Measurements from ENCODE around the gene NRDE2. TPM values are rescaled to one million over a fixed set of nuclear protein-coding genes. Genes with fewer than 3 reads are reported as not detected.

Gene NRDE2
- total RNA-seq (2014; rRNA removed; shearing (Covaris generic)) = 3.6 and 3.8 TPM in 2 replicates

- peak; percentile 77 for DNase-seq (ENCODE audit: low spot score)
These were observed at the start of gene NRDE2 for GRCh38 chr14:90331497-90332270. Gene NRDE2 (minus strand): TSS chr14:90331941. CDS start chr14:90331904, 37 bp downstream.

- DNase-seq (ENCODE audit: low spot score) = no peak
These were observed 49.5 kb upstream of the NRDE2 start for GRCh38 chr14:90381011-90381786.

DNA sequence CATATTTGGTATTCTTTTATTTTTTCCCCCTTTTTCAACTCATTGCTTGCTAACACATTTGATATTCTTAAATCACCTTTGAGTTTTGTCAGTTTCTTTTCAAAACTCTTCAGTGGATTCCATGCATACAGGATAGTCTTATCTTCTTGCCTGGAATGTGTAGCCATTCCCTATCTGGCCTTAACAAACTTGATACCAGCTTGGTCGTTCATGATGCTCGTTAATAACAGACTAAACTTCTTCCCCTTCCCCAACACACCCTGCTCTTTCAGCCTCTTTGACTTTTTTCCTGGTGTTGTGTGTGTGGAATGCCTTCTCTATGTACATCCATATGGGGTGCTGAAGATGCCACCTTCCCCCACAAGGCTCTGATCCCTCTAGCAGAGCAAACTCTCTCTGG is 47.4 kb upstream of the NRDE2 start:
- no peak for DNase-seq (ENCODE audit: low spot score)

GRCh38 chr14:90378249-90378648 is 46.5 kb upstream of the NRDE2 start:
- DNase-seq (ENCODE audit: low spot score) = no peak

- DNase-seq (ENCODE audit: low spot score) = no peak
These were observed 44.2 kb upstream of the NRDE2 start for GRCh38 chr14:90375934-90376333.

DNA sequence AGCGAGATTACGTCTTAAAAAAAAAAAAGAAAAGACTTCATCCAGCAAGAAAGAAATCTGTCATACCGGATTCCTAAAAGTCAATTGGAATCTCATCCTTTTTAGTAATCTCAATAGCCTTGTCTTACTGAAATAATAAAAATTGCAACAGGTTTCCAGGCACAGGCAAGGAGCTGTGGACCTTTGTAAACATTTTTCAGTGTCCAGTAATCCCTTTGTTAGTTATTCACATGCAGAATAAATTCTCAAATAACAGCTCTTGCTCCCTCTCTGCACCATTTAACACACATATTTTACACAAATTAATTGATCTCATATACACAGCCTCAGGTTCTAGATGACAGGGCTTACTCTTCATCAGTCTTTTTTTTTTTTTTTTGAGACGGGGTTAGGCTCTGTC is 43.1 kb upstream of the NRDE2 start:
- no peak for DNase-seq (ENCODE audit: low spot score)

- no peak for DNase-seq (ENCODE audit: low spot score)
These were observed 42.1 kb upstream of the NRDE2 start for GRCh38 chr14:90373887-90374286.

GRCh38 chr14:90368946-90369721 is 37.4 kb upstream of the NRDE2 start:
- no peak for DNase-seq (ENCODE audit: low spot score)

DNA sequence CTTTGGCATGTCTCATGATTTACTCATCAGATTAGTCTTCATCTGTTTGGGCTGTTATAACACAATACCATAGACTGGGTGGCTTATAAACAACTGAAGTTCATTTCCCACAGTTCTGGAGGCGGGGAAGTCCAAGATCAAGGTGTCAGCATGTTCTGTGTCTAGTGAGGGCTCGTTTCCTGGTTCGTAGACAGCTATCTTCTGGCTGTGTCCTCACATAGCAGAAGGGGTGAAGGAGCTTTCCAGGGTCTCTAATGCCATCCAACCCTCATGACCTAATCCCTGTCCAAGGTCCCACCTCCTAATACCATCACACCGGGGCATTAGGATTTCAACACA is 30.8 kb upstream of the NRDE2 start:
- DNase-seq (ENCODE audit: low spot score) = no peak

DNA sequence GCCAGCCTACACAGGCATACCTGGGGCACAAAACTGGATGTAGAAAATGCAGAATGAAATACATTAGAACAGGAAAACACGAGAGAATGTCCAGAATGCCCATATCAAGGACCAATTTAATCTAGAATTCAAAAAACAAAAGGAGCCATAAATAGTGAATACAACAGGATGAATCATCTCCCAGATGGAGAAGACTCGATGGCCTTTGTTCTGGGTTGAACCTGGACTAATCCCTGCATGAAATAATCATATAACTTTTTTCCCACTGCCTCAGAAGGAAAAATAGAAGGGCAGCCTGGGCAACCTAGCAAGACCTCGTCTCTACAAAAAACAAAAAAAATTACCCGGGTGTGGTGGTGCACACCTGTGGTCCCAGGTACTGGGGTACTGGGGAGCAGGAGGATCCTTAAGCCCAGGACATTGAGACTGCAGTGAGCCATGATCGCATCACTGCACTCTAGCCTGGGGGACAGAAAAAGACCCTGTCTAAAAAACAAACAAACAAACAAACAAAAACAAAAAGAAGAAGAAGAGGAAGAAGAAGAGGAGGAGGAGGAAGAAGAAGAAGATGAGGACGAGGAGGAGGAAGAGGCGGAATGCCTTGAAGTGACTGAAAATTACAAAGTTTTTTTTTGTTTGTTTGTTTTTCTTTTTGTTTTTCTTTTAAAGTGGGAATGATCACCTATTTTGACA is 30.3 kb upstream of the NRDE2 start:
- no peak for DNase-seq (ENCODE audit: low spot score)

GRCh38 chr14:90358359-90358758 is 26.6 kb upstream of the NRDE2 start:
- DNase-seq (ENCODE audit: low spot score) = no peak

DNA sequence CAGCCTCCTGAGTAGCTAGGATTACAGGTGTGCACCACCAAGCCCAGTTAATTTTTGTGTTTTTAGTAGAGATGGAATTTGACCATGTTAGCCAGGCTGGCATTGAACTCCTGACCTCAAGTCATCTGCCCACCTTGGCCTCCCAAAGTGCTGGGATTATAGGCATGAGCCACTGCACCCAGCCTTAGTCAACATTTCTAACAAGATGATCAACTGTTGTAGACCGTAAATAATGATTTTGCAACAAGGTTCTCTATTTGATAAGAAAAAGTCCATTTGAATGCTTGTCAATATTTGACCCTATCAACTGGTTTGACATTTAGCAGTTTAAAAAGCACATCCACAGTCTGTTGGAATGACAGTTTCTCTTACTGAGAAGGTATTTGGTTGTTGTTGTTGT is 25.2 kb upstream of the NRDE2 start:
- DNase-seq (ENCODE audit: low spot score) = no peak

DNA sequence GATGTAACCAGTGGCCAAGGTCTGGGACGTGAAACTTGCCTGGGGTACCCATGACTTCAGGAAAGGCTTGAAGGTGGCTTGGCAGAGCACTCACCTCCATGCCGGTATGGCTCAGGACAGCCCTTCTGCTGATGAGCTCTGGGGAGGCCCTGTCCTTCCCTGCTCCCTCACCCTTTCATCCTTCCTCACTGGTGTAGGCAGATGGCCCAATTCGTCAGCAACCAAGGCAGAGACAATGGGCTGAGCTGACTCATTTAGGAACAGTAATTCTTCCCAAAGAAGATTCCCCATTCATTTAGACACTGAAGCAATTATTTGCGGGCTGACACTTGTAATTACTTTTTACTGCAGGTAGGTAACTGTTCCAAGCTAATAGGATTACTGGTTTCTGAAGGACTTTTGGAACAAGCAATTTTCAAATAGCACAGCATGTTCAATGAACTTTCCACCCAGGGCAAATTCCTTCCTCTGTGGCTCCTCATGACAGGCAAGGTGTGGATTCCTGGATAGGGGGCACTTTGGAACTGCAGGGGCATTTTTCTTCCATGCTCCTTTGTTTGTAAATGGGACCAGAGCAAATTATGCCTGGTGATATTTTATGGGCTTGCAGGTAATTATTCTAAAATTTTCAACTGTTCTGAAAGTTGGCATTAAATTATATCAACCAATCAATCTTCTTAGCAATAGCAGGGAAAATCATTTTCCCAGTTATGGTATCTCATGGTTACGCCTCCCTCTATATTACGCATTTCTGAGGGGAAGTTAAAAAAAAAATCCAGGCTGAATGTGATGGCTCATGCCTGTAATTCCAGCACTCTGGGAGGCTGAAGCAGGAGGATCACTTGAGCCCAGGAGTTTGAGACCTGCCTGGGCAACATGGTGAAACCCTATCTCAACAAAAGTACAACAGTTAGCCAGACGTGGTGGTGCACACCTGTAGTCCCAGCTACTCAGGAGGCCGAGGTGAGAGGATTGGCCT is 24.1 kb upstream of the NRDE2 start:
- DNase-seq (ENCODE audit: low spot score) = no peak

DNA sequence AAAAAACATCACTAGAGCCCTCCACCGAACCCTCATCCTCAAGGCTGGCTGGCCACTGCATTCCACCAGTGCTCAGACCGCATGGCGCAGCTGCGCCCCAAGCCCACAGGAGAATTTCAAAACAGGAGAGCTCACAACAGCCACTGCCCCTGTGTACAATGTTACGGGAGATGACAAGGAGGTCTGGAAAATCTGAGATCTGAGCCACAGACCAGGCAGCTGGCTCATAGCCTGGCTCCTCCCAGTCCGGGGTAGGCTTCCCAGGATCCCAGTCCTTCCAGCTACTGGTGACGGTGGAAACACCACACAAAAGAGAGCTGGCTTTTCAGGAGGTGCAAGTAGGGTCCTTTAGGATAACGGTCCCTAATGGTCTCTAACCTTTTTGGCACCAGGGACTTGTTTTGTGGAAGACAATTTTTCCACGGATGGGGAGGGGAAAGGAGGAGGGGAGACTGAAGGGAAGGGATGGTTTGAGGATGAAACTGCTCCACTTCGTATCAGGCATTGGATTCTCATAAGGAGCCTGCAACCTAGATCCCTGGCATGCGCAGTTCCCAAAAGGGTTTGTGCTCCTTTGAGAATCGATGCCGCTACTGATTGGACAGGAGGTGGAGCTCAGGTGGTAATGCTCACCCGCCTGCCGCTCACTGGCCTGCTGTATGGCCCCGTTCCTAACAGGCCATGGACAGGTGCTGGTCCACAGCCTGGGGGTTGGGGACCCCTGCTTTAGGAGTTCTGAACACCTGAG is 23.0 kb upstream of the NRDE2 start:
- no peak for DNase-seq (ENCODE audit: low spot score)

DNA sequence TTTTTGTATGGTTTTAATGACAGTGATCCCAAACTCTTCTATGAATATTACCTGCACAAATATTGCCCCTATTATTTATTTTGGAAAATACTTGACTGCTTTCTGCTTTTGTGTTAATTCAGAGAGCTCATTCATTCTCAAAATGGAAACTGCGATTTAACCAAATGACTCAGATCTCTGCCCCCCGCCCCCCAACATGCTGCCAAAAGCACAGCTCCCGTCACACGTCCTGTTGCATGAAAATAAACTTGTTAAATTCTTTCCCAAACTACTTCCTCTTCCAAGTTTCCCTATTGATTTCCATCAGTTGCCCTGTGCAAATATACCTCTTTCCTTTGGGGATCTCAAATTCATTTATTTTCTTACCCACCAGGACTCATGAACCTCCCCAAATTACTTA is 18.0 kb upstream of the NRDE2 start:
- DNase-seq (ENCODE audit: low spot score) = no peak

DNA sequence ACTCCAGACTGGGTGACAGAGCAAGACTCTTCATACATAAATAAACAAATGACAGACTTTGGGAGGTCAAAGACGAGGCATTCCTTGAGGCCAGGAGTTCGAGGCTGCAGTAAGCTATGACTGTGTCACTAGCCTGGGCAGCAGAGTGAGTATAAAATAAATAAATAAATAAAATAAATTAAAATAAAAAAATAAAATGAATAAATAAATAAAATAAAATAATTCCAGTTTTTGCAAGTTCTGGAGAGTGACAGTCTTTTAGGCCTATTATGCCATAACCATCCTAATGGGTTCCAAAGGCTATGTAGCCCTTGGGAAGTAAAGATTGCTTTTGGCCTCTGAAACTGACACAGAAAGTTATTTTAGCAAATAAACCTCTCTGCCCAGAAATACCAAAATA is 16.5 kb upstream of the NRDE2 start:
- DNase-seq (ENCODE audit: low spot score) = no peak

DNA sequence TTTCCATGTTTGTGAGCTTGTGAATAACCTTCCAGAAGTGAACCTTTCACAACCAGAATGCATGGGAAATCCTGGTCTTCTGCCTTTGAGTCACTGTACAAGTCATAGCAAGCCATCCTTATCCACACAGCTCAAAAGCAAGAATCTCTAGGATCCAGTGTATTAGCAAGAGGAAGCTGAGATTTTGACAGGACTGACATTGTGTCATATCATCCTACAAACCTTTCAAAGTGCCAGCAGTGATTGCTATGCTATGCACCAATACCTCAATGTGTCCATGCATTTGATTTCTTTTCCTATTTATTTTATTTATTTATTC is 13.5 kb upstream of the NRDE2 start:
- DNase-seq (ENCODE audit: low spot score) = no peak

DNA sequence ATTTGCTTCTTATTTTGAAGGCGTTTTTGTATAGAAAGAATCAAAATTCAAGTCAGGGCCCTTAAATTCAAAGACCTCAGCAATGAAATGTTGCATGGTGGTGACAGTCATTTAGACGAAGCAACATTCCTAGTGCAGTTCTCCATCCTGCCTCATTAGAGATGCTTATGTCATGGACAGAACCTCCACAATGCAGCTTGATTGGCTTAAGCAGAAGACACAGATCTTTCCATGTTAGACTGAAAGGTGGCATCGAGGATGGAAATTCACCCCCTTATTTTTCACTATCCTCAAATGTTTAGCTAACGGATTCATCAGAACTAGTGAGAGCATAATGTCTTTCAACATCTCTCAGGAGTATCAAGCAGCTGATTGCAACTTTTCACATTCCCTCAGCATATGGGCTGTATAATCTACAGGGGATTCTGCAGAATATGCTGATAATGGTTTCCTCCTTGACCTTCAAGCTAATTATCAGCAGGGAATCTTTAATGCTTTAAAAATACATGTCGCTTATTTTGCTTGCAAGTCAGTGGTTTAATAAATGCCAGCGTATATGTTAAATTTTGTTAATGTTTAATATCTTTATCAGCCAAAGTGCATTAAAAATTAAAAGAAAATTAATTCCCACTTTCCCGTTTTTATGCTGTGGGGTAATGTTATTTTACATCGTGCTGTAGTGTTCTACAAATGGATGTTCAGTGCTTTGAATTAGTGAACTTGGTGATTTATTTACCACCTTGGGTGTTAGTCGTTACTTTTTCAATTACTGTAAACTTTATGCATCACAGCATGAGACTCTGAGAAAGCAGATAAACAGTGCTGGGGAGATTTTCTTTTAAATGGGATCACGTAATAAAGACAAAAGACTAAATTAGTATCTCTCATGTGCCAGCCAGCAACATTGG is 12.8 kb upstream of the NRDE2 start:
- no peak for DNase-seq (ENCODE audit: low spot score)

DNA sequence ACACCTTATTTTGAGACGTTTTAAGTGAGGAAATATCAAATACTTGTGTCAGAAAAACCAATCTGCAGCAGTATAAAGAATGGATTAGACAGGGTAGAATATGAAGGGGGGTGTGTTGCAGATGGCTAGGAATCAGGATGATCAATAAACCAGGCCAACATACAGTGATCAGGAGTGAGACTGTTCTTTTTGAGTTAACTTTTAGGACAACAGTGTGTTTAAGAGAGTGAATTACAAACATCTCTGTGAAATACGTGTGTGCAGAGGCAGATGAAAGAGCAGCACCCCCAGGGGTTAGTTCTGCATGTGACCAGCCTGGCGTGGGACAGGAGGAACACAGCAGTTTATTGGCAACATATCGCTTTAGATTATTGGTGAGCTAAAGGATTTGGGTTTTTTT is 10.6 kb upstream of the NRDE2 start:
- no peak for DNase-seq (ENCODE audit: low spot score)

All from H4 (cell line).